Amniotic epithelial cell (primary cell): ENCODE measurements around the gene FAM72B.
A peak's percentile ranks its signal among the peaks of the same experiment; 100 is the strongest.
"Not testable (repeated sequence)": the region's sequence is repeated elsewhere in the genome, so short reads cannot be mapped to it uniquely, and the experiment has no call there.

Experiments used
- DNase-seq: peaks from one replicate; pipeline ENCODE4 v3.0.0-alpha.2; 2010; ENCODE audit warnings: low read depth

FAM72B gene

DNA sequence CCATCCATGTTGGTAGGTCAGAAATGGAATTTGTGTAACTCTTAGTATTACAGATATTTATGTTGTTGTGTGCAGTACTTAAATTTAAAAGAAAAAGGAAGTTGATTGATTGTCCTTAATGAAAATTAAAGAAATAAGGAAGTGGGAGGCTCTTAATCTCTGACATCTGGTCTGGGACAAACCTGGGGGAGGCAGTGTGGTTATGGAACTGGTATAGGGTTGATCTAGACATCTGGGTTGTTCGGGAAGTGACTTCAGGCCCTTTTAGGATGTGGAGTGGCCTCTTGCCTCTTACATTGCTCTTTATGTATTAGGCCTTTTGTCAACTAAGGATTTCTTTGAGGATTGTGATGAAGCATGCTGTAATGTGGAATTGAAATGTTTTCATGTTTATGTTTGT lies 16.1 kb upstream of the FAM72B start:
- not testable (repeated sequence) for DNase-seq

DNA sequence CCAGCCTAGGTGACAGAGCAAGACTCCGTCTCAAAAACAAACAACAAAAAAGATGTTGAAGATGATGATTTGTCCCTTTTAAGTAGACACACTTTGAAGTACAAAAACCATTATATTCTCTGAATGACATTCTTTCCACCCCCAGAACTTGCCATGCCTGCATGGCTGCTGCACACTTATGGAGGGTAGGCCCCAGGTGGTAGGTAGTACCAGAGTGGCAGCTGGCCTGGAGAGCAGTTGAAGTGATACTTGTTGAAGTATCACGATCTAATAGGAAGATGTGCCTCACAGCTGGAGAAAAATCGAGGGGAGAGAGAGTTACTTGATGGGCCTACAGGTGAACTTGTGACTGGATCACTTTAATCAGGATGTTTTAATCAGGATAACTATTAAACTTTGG lies 15.6 kb upstream of the FAM72B start:
- DNase-seq, result not testable (repeated sequence)

DNA sequence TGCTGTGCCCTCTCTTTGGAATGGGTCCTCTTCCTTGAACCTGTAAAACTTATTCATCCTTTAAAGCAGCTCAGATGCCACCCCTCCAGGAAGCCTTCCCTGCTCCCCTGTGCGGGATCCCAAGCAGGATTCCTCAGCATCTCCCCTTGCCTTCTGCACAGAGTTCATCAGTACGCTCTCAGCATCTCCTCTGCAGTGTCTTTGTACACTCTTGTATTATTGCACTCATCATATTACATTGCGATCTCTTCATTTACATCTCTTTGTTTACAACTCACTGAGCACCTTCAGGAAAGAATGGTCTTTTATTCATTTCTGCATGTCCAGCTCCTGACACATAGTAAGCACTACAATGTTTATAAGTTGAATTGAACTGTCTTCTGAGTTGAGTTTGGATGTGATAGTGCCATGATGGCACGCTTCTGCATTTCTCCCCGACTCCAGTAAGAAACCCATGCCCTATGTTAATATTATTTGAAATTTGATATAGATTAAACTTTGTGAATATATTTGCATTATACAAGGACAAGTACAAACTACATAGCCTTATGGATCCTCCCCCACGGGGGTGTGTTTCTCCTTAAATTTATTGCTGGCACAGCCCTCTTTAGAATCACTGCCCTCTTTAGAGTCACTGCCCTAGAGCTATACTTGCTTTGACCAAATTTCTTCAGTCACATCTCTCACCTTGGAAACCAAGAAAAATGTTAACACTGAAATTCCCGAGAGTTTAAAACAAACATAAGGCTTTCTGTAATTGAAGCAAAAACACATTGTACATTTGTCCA lies 13.1 kb upstream of the FAM72B start:
- DNase-seq, result not testable (repeated sequence)

DNA sequence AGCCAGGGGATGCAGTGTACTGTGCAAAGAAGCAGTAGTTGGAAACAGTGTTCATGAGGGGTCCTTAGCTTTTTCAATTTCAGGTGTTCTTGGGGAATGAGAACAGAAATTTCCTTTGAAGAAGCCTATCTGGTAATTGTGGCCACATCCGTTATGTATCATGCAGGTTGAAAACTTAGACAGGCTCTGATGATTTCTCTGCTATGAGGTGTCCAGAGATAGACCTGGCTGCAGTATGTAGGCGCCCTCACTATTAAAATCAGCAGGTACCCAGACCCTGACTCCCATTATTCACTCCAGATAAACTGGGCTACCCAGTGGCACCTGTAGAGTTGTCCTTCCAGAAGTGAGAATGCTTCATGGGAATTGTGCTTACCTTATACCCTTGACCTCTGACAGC lies 8.4 kb upstream of the FAM72B start:
- DNase-seq, result not testable (repeated sequence)

DNA sequence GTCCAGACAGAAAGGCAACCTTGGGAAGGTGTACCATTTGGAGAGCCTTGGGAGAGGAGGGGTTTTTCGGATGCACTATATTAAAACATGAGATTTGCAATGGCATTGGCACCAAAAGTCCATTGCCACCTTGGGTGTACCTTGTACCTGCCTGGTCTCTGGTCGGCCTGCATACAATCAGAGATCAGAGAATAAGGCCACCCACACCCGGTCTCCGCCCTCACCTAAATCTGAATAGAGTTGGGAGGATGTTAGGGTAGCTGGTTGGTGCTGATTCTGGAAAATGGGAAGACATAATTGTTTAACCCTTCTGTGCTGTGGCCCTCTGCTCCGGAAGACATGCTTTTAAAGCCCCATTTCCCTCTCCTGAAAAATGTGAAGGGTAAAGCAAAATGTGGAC lies 3.8 kb upstream of the FAM72B start:
- not testable (repeated sequence) for DNase-seq

DNA sequence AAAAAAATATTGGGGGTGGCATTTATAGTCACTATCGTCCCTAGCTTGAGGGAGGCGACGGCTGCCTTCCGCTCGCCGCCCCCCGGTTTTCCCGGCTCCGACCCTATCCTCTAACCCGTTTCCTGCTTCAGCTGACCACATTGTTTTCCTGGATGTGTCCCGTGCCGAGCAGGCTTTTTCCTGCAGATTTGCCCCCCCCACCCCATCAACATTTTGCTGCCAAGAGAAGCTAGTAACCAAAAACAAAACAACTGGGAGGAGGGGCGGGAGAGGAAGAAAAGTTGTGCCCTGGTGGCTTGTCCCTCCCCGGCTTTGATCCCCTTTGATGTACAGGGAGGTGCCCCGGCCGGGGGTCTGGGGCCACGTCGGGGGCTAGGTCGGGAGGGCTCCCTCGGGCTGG lies 2.1 kb upstream of the FAM72B start:
- DNase-seq, result not testable (repeated sequence)

DNA sequence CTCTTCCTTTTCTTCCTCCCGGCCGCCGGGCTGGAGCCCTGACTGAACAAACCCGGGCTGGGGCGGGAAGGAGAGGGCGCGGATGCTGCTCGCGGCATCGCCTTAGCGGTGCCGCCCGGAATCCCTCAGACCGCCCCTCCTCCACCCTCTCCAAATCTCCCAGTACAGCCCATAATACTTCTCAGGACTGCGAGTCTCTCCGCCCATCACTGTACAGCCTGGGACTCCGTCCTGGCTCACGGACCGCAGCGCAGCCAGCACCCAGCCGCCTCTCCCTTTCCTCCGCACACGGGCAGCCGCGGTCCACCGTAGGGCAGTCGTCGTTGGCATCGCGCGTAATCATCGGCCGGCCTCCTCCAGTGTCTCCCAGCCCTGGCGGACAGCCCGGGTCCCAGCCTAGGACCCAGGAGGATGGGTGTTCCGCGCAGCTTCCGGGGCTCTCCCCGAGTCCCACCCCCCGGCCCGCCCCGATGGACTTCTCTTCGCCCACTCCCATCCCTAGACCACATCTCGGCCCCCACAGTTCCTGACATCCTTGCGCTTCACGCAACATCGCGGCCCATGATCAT lies 1.1 kb upstream of the FAM72B start:
- DNase-seq, result not testable (repeated sequence)

DNA sequence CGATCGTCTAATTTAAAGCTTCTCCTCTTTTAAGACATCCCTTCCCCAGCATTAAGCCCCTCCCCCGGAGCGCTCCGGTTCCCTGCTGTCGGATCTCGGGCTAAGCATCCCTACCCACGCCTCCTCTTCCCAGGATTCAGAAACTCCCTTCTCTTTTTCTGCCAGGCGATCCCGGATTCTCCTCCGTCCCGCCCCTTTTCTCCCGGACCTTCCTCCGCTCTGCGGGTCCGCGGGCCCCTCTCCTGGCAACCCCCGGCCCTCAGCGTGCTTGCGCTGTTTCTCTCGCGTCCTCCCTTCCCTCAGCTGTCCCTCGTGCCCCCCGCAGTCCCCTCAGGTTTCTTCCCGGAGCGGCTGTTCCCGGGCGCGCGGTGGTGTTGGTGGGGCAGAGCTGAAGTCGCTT lies 273 bp downstream of the FAM72B start:
- not testable (repeated sequence) for DNase-seq

DNA sequence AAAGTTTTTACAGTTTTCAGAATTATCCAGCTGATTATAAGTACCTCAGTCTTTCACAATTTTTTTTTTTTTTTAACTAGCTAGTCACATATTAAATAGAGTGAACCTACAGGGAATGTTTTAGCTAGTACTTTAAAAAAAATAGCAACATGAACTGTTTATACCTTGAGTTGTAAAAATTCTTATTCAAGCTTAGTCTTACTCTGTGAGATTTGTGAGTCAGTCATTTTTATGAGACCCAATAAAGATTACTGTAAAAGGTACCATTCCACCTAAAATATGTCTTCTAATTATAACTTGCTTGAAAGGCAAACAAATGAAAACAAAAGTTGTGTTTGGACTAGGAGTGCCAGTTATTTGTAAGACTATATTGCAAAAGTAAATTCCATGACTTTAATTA lies 5.9 kb downstream of the FAM72B start:
- not testable (repeated sequence) for DNase-seq

DNA sequence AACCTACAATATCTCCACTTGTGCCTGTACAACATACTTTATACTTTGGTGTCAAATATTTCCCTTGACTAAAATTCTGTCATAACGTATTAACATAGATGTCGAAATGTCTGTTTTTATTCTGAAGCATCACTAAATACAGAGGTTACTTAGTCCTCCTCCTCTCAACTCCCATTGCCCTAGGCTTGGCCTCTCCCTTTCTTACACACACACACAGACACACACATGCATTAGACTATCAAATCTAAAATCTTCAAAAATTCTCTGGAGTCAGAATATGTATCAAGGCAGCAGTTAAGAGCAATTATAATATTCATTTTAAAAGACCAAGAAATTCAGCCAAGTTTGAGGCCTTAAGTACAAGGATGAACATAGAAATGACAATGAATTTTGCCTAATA lies 7.5 kb downstream of the FAM72B start:
- DNase-seq, result not testable (repeated sequence)

DNA sequence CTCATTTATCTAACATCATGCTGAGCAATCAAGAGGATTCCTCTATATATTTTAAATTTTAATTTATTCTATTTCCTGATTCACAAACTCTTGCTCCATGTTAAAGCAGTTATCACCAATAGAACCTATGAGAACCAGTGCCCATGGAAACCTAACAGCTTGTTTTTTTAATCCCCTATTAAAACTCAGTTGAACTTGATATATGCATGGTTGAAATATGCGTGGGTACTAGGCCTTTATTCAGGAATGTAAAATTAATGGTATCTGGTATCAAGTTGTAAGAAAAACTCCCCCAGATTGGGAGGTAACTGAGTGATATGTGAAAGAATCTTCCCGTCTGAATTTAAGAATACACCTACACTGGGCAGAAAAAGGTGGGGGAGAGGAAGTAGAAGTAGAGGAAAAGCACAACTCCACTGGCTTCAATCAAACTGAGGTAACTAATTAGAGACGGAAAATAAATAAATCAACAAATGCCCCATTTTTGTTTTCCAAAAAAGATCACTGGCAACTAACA lies 15.9 kb downstream of the FAM72B start:
- not testable (repeated sequence) for DNase-seq

DNA sequence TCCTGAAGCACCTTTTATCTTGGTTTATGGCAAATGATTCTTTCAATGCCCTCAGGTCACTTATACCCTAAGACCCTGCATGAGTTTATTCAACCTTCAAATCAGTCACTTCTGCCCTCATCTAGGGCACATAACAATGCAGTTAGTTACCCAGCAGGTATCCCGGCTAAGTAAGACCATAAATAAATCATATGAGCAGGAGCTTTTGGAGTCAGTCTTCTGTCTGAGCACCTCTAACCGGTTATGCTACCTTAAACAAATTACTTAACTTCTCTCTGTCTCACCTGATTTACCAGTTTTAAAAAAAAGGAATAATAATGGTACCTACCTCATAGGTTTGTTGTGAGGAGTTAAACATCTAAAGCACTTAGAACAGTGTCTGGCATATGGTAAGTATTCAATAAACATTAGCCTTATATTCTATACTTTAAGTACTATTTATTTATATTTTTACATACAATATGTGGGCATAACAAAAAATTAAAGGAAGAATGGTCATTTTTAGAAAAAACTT lies 16.9 kb downstream of the FAM72B start:
- DNase-seq, result not testable (repeated sequence)

DNA sequence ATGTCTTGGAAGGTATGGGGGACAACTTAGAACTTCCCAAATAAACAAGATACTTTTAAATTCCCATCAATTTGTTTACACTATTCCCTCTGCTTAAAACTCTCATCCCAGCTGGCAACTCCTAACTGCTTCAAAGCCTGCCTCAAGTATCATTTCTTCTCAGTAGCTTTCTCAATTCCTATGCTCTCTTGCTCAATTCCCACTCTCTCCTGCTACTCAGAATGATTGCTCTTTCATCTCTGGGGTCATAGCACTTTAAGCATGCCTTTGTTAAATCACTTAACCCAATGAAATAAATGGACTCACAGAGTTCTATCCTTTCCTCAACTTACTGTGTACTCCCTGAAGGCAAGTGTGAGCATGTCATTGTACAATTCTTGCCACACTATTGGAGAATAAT lies 18.8 kb downstream of the FAM72B start:
- DNase-seq, result peak; percentile 73

DNA sequence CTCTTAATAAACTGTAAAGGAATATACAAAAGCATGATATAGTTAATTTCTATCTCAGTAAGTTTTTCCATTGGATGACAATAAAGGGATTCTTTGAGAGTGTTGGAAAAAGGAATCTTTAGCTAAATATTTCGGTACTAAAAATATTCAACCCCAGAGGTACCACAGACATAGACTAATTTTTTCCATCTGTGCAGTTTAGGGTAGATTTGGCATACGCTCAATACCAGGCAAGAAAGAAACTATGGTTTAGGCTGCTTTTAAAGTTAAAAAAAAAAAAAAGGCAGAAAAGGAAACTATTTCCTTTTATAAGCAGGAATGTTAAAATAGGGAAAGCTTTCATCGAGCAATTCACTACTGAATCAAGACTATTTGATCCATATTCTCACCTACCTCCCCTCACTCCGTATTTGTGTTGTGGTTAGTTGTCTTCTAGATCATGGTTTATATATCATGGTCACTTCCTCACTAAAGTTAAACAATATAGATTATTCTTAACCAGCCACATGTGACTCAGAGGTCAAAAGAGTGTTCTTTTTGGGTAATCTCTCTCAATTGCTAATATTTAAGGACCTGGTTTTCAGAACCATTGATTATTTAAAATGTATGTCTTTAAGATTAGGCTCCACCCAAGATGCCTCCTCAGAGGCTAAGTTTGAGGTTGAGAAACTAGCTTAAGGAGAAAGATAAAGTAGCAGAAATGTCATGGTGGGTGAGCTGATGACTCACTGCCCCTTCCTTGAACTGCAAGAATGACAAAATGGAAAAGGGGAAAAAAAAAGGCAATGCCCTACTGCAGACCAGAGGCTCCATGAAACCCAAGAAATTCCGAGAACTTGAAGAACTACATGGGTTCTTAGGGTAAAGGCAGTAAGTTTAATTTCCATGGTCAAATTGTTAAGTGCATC lies 20.0 kb downstream of the FAM72B start:
- DNase-seq, result peak; percentile 87

DNA sequence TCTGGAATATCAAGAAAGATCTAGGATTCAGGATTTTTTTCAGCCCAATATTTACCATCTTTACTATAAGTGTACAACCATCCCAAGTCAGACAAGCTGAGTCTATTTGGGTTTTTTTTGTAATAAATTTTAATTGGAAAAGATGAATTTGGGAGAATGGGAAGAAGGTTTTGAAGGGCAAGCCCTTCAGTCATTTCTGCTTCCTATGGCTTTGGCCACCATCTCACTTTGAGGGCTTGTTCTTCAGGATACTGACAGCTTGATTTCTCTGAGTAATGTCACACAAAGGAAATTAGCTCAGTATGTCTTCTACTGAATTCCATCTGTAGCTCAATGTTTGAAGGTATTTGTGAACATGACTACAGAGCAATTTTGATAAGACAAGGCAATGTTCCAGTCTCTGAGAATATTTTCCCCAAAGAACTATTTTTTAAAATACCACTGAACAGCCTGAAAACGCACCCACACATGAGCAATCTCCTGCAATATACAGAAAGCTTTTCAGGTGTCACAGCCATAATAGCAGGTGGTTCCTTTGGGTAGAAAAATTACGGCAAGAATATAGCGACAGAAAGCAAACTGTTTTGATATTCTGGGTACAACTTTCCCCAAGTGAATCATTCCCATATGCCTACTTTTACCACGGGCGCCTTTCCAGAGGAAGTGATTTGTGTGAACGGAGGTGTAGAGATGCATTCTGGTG lies 22.8 kb downstream of the FAM72B start:
- not testable (repeated sequence) for DNase-seq

DNA sequence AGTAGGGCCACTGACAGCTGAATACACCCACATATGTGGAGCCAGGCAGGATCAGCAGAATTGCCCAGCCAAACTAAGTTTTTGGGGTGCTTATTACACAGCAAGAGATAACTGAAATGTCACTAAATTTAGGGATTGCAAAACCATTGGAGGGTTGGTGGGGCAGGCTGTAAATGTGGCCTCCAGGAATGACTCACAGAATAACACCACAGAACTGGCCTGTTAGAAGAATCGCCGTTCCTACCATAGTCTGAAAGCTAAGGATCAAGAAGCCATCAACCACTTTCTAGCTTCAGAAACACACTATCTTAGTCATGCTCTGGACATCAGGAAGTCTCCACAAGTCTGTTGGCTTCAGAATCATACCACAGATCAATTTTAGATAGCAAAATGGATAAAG lies 24.0 kb downstream of the FAM72B start:
- peak; percentile 0 for DNase-seq

DNA sequence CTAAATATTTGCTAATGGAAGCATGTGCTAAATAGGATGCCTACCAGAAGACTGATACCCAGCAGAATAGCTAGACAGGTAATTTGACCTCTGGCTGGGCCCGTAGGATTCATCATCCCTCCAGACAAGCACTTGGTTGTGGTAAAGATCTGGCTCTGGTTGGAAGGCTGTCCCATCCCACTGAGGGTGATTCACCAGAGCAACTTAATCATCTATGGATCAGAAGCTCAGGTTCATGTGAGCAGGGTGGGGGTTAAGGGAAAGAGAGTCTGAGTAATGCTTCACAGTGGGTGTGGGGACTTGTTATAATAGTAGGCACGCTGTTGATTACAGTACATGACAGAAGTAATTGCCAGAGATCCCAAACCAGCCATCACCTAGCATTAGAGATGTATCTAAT lies 26.5 kb downstream of the FAM72B start:
- DNase-seq, result not testable (repeated sequence)

DNA sequence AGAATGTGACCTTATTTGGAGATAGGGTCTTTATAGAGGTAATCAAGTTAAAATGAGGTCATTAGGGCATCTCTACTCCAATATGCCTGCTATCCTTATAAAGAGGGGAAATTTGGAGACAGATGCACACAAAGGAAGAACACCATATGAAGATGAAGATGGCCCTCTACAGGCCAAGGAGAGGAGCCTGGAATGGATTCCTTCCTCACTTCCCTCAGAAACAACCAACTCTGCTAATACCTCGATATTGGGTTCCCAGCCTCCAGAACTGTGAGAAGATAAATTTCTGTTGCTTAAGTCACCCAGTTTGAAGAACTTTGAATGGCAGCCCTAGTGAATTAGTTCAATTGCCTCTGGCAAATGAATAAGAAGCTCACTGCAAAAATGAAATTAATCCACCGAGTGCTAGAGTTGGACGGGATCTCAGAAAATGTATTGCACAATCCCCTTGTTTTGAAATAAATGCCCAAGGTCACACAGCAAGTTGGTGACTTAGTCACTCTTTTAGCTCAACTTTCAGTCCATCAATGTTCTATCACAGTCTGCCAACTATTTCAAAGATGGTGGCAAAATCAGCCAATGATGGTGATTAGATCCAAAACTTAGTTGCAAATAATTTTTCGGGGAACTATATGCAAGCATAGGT lies 27.1 kb downstream of the FAM72B start:
- DNase-seq, result not testable (repeated sequence)

DNA sequence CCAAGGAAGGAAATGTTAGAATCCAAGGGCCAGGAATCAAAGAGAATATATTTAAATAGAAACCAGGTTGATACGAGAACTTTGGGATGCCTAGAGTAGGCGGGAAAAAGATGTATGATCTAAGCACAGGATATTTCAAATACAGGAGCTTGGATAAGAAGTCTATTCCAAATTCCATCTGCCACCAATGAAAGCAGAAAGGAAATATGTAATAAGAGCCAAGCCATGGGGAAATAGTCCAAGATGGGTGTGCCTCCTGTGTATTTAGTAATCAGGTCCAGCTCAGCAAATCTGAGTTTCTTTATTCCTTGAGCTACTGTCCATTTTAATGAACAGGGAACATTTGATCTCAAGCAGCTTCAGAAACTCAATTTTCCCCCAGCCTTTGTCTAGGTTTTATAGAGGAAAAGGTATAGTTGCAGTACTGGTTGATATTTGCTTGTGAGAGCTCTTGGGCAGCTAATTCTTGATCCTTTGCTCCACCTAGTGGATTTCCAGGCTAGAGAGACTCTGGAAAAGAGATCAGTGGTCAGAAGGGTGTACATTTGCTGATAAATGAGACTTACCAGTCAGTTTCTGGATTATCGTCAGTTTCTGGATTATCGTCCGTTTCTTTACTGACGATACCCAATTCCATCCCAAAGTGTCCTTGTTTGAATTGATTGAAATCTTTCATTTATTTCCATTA lies 28.3 kb downstream of the FAM72B start:
- peak; percentile 31 for DNase-seq

DNA sequence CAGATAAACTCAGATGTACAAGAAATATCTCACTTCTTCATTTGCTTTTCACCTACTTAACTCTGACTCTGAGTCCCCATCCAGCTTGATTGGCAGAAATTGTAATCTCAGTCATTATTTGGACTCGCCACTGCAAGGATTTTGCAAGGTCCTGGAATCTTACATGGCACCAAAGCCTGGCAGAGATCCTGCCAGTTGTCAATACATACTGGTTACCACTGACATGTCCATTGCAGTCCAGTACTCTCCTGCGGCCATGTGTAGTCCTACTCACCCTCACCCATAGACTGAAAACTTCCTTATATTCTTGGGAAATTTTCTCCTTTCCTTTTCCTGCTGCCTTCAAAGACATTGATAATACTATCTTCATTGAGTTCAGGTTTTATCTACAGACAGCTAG lies 29.3 kb downstream of the FAM72B start:
- not testable (repeated sequence) for DNase-seq
